NCI-H2171 treated with DMSO at 0.1 percent for 48 hours (cell line): Measurements from ENCODE around the gene TIAM2.
"Not testable (repeated sequence)": the region's sequence is repeated elsewhere in the genome, so short reads cannot be mapped to it uniquely, and the experiment has no call there.

Source experiments
- DNase-seq: peaks from one replicate; lab custom pipeline; 2025; lab: John Stamatoyannopoulos, UW

The TIAM2 gene

GRCh38 chr6:155197932-155198331 lies 202.8 kb downstream of the TIAM2 start:
- DNase-seq = no peak

GRCh38 chr6:155200012-155200411 lies 204.9 kb downstream of the TIAM2 start:
- DNase-seq = no peak

DNA sequence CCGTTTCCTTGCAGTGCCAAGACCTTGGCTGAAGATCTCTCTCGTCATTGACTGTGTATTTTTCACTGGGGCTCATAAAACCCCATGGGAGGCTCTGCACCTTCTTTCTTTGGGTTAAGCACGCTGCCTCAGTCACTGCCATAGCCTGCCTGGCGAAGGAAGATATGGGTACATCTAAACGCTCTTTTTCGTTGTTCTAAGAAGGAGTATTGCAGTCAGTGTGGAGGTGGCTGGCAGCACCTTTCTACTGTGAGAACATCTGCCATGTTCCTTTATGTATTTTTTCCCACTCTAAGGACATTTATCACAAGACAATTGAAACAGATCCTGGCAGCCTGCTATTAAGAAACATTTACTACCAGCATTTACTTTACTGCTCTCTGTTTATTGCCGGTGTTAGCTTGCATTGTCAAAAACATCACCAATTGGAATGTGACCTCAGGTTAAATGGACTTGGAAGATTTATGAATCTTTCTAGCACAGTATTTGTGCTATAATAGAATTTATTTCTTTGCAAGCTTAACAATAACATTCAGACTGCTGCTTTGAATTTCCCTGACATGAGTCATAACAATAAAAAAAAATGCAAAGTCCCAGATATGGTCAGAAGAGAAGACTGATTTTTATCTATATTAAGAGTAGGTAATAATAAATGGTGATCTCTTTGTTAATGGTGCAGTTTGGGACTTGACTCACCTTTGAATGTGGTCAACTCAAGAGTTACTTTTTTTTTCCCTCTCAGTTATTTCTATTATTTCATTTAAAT lies 206.5 kb downstream of the TIAM2 start:
- DNase-seq = no peak

DNA sequence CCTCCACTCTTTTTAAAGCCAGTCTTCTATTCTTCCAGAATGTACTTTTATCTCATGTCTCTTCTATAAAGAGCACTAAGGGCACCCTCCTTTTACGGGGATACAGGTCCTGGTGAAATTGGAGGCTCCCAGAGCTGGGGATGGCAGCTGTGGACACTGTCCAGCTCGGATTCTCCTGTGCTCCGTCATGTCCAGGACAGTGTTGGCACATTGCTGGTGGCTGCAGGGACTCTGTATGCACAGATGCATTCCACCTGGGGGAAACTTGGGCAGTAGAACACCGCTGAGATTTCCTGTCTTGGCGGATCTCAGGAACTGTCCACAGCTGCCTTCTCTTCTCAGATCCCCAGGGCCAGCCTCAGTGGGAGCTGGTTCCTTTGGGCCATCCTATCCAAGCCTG lies 212.1 kb downstream of the TIAM2 start:
- no peak for DNase-seq

DNA sequence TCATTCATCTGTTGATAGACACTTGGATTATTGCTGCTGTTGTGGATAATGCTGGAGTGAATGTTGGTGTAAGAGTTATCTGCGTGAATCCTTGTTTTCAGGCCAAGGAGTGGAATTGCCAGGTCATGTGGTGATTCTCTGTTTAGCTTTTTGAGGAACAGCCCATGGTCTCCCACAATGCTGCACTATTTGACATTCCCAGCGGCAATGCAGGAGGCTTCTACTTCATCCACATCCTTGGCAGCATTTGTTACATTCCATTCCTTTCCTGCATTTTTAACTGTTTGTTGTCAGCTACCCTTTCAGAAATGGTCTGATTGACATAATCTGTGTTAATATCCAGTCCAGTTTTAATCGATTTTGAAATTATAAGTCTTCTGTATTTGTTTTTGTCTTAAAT lies 217.0 kb downstream of the TIAM2 start:
- DNase-seq = no peak

DNA sequence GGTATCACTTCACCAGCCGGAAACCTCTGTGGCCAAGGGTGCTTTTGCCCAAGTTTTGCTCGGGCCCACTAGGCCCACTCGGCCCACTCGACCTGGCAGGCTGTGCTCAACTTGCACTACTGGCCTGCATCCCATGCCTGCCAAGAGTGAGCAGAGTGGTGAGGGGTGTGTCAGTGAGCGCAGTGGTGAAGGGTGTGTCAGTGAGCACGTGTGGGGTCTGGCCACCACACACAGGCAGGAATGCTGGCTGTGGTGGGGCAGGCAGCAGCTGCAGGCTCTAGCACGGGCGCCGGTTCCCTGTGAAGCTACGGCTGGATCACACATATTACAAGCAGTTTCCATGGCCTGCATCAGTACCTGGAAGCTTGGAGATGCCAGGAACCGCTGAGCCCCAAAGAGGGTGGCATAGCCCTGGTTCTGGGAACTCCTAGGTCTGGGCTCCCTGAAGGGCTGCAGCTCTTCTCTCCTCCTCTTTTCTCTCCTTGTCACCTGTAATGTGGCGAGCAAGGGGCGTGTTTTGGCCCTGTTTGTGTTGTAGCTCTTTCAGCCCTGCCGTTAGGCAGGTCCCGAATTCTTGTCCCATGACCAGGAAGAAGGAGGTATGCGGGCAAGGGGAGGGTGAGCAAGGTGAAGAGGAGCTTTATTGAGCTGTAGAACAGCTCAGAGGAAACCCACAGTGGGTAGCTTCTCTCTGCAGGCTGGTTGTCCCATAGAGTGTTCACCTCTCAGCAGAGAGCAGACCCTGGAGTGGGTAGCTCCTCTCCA lies 217.7 kb downstream of the TIAM2 start:
- no peak for DNase-seq

DNA sequence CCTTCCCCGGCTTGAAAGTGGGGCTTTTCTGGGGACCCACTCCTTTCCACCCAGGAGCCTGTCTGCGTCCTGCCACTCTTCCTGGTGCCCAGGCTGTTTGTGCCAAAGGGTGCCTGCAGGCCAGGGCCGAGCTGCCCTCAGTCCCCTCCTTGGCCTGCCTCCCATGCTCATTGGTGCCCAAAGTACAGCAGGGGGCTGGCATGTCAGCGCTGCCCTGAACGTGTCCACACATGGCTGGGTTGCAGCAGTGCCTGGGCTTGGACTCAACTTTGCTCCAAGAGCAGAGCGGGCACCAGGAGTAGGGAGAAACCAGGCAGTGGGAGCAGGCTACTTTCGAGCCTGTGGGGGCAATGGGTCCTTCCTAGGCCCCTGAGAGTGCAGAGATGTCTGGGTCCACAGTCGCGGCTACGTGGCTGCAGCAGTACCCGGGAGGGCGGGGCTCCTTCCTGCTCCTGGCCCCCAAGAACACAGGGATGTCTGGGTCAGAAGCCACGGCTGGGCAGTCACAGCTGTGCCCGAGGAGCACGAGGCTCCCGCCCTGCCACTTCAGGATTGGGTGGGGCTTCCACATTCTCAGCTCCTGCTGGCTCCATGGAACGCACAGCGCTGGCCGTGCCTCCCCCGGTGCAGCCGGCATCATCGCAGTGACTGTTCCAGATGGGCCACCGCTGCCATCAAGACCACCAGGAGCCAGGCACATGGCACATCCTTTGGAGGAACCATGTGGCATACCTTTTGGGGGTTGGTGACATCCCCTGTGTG lies 218.7 kb downstream of the TIAM2 start:
- no peak for DNase-seq

DNA sequence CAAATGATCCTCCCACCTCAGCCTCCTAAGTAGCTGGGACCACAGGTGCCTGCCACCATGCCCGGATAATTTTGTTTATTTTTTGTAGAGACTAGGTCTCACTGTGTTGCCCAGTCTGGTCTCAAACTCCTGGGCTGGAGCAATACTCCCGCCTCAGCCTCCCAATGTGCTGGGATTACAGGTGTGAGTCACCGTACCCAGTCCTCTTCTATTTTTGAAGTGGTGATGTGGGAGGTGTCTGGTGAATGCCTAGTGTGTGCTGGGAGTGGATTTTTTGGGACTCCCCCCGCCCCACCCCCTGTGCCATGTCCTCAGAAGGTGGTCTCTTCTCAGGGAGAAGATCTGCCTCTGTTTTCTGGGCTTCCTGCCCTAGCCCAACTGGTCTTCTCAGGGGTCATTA lies 220.8 kb downstream of the TIAM2 start:
- DNase-seq = no peak

GRCh38 chr6:155216312-155217046 lies 221.4 kb downstream of the TIAM2 start:
- no peak for DNase-seq

DNA sequence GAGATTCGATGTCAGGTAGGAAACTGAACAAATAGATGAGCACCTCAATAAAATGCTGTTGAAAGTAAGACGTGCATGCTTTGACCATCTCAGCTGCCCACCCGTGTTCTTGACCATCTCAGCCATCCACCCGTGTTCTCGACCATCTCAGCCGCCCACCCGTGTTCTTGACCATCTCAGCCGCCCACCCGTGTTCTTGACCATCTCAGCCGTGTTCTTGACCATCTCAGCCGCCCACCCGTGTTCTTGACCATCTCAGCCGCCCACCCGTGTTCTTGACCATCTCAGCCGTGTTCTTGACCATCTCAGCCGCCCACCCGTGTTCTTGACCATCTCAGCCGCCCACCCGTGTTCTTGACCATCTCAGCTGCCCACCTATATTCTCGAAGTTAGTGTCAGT lies 223.6 kb downstream of the TIAM2 start:
- not testable (repeated sequence) for DNase-seq

DNA sequence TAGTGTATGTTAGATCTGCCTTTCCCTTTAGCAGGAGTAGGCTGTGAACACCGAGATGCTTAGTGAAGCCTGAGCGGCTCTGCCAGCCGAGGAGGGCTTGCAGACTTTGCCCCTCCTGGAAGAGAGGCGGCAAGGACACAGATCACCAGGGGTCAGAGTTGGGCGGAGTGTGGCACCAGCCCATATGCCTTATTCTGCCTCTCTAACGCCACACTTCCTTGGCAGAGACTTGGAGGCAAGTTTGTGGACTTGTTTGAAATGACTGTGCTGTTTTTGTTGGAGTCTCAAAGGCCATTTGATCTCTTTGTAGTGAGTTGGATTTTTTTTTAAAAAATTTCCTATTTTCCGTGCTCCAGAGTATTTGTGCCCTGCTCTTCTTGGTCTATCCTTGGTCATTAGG lies 224.2 kb downstream of the TIAM2 start:
- DNase-seq = no peak

GRCh38 chr6:155219858-155220301 lies 224.8 kb downstream of the TIAM2 start:
- DNase-seq = no peak

DNA sequence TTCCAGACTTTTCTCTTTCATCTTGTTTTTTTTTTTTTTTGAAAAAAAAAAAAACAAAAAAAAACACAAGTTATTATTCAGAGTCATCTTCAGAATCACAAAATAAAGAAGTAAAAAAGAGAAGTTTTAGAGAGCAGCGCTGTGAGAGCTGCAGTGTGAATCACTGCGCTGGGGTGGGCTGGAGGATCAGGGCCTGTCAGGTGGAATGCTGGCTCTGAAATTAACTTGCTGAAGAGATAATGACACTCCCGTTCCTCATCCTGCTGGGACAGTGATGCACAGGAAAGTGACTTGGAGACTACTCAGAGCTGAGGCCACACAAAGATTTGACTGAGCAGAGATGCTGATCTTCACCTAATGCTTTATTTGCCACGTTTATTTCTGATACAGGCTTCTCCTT lies 226.0 kb downstream of the TIAM2 start:
- no peak for DNase-seq

DNA sequence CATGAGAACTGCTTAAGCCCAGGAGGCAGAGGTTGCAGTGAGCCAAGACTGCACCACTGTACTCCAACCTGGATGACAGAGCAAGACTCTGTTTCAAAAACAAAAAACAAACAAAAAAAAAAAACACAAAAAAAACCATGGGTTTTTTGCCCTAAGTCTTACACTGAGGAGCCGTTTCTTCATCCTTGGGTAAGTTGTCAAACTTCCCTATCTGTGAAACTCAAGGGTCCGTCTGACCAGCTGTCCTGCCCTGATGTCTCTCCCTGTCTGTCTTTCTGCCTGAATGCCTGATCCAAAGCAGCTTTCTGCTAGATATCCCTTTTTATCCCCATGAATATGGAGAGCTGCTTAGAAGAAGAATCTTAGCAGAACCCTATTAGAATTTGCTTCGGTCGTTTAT lies 227.4 kb downstream of the TIAM2 start:
- DNase-seq = no peak

DNA sequence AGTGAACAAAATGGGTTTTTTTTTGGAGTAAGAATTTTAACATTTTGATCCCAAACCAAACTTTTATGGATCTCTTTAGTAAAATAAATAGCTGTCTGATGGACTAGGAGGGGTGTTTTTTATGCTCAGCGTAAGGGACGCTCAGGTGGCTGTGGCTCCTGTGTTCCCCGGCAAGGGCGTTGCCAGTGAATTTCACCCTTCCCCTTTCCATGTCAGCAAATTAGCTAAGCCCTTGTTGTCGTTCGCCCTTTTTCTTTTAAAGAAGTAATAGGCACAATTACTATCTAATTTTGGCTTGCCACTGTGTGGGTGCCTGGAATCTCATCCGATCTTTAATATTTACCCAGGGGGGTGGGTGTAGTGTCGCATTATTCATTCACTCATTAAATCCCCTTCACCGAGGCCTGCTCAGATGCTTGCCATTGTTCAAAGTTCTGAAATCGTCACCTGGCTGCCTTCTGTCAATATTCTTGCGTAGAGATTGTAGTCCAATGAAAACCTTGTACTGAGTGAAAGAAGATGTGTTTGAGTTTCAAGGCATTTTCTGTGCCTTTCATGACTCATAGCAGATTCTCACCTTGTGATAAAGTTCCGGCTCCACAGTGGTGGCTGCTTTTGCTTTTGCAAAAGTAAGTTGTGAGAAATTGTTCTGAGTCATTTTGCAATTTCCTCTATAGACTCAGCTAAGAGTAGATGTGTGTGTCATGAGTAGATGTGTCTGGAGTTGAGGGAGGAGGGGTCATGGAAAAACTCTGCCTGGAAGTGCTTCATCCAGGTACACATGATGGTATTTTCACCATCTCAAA lies 228.7 kb downstream of the TIAM2 start:
- no peak for DNase-seq

DNA sequence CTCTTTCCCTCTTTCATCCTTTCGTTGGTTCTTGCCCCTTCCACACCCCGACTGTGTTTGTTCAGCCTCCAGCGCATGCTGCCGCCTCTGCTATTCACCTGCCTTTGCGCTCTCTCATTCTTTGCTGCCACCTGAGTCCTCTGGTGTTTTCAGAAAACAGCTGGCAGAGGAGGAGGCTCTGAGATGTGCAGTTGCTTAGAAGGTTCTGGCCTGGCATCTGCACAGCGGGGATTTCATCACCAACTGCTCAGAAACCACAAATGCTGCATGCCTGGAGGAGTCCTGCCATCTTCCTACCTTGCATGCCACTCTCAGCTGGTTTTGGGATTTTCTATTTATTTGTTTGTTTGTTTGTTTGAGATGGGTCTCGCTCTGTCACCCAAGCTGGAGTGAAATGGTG lies 229.5 kb downstream of the TIAM2 start:
- DNase-seq = peak; percentile 18

- DNase-seq = no peak
Measured at GRCh38 chr6:155227046-155227445, 231.9 kb downstream of the TIAM2 start.

DNA sequence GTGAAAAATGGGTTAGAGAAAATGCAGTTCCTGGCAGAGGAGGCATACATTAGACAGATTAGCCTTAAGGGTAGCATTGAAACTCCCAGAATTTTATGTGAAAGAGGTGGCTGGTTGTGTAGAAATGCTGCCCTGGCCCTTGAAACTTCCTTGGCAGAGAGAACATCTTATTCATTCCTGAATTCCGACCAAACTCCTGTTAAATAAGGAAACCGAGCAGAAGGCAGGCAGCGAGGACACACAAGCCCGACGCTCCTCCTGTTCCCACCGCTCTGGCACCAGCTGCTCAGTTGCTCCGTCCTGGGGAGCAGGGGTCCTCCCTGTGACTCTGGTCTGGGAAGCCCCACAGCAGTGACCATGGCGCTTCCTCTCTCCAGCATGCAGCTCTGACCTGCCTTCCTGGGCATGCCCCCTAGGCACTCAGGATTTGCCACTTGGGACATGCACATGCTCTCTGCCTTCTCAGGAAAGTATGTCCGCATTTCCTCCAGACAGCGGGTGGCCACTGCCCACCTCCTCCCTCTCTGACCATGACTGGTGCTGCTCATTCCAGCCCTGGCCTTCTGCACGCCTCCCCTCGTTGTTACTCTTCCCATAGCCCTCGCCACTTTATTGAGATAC lies 233.5 kb downstream of the TIAM2 start:
- DNase-seq = no peak

- not testable (repeated sequence) for DNase-seq
Measured at GRCh38 chr6:155230975-155231374, 235.9 kb downstream of the TIAM2 start.

DNA sequence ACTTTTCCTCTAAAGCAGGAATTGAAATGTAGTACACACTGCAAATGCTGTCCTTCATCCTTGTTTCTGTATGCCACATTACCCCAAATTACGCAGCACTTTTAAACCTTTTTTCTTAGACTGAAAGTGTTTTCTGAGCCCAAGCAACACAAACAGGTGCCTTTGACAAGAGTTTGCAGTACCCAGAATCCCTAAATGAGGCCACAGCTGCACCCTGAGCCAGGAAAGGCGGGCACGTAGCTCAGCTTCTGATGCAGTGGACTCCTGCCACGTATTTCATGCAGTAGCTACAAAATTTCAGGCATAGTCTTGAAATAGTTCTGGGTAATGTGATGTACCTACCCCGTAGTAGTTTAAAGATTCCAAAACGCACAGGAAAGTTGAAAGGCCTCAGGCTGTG lies 237.7 kb downstream of the TIAM2 start:
- DNase-seq = no peak

DNA sequence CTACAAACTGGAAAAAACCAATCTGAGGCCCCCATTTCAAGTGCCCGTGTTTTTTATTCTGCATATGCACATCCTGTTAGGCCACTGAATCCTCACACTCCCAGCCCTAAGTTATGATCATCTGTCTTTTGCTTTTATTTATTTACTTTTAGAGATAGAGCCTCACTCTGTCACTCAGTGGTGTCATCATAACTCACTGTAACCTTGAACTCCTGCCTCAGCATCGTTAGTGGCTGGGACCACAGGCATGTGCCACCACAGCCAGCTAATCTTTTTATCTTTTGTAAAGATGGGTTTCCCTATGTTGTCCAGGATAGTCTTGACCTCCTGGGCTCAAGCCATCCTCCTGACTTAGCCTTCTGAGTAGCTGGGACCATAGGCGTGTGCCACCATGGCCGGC lies 239.1 kb downstream of the TIAM2 start:
- DNase-seq = no peak
